Fibroblast of lung (primary cell): ENCODE data around the gene C10orf71.

Source experiments
- EZH2 ChIP-seq: IDR thresholded peaks from 2 replicates; pipeline ENCODE4 v1.5.1; 2012; ENCODE audit warnings: low read length, control low read depth, mild to moderate bottlenecking; ENCODE audit errors: missing control alignments
- TF ChIP-seq, protein P1 (sequence below), 2 donors: IDR thresholded peaks in 1 of 2; conservative IDR thresholded peaks in 1 of 2; 1 replicate in 1 of 2; 2 replicates in 1 of 2; pipeline ENCODE4 v1.5.1; 2011 to 2012; ENCODE audit warnings: low read length in 2 of 2, control low read depth in 1 of 2, inconsistent platforms in 1 of 2, low read depth in 1 of 2, mild to moderate bottlenecking in 1 of 2

DNA sequence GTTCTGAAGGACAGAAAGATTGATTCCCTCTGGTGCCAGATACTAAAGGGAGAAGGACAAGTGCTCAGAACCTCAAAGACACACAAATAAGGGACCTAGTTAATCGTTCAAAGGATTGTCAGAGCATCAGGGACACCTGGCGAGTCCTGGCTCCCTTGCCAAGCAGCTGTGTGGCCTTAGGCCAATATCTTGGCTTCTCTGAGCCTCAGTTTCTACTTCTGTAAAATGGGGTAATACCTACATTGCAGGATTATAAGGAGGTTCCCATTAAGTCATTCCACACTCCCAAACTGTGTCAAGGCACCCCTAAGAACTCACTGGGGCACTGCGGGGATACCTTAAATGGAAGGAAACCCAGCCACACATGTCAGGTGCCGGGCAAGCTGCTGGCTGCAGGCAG, 67.5 kb downstream of the C10orf71 start:
- TF ChIP-seq, protein P1, sequence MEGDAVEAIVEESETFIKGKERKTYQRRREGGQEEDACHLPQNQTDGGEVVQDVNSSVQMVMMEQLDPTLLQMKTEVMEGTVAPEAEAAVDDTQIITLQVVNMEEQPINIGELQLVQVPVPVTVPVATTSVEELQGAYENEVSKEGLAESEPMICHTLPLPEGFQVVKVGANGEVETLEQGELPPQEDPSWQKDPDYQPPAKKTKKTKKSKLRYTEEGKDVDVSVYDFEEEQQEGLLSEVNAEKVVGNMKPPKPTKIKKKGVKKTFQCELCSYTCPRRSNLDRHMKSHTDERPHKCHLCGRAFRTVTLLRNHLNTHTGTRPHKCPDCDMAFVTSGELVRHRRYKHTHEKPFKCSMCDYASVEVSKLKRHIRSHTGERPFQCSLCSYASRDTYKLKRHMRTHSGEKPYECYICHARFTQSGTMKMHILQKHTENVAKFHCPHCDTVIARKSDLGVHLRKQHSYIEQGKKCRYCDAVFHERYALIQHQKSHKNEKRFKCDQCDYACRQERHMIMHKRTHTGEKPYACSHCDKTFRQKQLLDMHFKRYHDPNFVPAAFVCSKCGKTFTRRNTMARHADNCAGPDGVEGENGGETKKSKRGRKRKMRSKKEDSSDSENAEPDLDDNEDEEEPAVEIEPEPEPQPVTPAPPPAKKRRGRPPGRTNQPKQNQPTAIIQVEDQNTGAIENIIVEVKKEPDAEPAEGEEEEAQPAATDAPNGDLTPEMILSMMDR (conservative IDR thresholded peaks at IDR 0.05 in 1 of 2, IDR thresholded peaks at IDR 0.05 in 1 of 2; ENCODE audit: low read depth in 1 of 2, low read length in 2 of 2), result no peak
- no peak for TF ChIP-seq EZH2
